Effector CD4-positive, alpha-beta T cell (primary cell): Measurements from ENCODE around the gene ASH1L.
A peak's percentile ranks its signal among the peaks of the same experiment; 100 is the strongest.

Source experiments
- DNase-seq: peaks from one replicate; pipeline ENCODE4 v3.0.0-alpha.2; 2020

ASH1L gene

GRCh38 chr1:155324717-155325602 is 237.6 kb downstream of the ASH1L start:
- no peak for DNase-seq

DNA sequence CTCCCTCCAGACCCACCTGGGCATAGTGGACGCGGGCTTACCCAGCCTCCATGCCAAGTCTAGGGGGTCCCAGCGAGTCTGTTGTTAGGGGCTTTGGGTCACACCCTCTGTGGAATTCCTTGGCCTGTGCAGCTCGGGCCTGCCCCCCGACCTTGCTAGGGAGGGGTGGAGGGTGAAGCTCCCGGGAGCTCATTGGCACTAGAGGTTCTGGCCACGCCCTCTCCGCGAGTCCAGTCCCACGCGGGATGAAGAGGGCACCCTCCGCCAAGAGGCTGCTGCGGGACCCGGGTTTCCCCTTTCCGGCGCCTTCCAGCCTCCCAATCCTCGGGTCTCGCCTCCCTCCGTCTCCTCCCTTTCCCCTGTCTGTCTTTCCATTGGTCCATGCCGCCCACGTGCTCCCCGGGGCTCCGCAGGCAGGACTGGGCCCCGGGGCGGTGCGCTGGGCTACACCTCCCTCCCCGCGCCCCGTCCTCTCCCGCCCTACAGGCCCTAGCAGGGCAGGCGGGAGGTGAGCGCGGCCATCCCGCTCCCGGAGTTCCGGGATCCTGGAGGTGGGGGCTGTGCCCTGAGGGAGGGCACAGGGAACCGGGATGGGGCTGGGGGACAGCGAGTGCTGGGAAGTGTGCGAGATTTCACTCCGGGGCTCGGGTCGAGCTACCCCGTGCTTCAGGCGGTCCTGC is 238.4 kb downstream of the ASH1L start:
- peak; percentile 90 for DNase-seq

GRCh38 chr1:155323729-155324036 is 238.9 kb downstream of the ASH1L start:
- DNase-seq = peak; percentile 72

GRCh38 chr1:155322953-155323728 is 239.5 kb downstream of the ASH1L start:
- peak; percentile 79 for DNase-seq

- DNase-seq = no peak
Measured at GRCh38 chr1:155322571-155322952, 240.0 kb downstream of the ASH1L start.

- no peak for DNase-seq
Measured at GRCh38 chr1:155321639-155322503, 240.7 kb downstream of the ASH1L start.

- peak; percentile 53 for DNase-seq
Measured at GRCh38 chr1:155320661-155321617, 241.7 kb downstream of the ASH1L start, which contains the start of gene RUSC1. Gene RUSC1, plus strand, starts transcription at chr1:155320894. Its CDS starts 880 bp downstream, at chr1:155321774.

DNA sequence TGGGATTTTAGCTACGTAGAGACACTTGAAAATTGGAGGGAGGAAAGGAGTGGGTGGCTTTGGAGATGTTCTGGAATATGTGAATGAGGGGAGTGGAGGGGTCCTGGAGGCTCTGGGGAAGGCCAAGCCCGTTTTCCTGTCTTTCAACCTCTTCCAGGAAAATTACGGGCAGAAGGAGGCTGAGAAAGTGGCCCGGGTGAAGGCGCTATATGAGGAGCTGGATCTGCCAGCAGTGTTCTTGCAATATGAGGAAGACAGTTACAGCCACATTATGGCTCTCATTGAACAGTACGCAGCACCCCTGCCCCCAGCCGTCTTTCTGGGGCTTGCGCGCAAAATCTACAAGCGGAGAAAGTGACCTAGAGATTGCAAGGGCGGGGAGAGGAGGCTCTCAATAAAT is 242.4 kb downstream of the ASH1L start:
- no peak for DNase-seq

DNA sequence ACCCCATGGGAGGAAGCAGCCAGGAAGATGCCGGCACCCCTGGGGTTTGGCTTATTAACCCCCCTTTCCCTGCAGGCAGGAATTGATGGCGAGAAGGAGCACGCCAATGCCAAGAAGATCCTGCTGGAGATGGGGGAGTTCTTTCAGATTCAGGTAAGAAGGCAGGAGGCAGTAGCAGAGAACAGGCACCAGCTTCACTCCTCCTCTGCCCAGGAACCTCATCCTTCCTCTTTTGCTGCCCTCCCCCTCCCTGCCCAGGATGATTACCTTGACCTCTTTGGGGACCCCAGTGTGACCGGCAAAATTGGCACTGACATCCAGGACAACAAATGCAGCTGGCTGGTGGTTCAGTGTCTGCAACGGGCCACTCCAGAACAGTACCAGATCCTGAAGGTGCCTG is 243.1 kb downstream of the ASH1L start:
- no peak for DNase-seq

DNA sequence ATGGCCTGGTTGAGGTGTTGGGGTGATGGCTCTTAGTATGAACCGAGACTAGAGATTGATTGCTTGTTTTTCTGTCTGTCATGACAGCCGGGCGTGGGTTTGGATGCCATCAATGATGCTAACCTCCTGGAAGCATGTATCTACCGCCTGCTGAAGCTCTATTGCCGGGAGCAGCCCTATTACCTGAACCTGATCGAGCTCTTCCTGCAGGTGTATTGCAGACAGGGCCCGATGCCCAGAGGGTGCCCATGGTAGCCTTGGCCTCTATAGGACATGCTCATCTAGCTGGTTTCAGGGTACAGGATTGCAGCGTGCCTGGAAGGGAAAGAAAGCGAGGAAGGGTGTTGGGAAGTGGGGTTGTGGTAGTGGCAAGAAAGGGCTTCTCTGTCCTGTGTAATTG is 244.5 kb downstream of the ASH1L start:
- DNase-seq = no peak

GRCh38 chr1:155316922-155317321 is 245.7 kb downstream of the ASH1L start:
- no peak for DNase-seq

- no peak for DNase-seq
Measured at GRCh38 chr1:155313261-155313660, 249.3 kb downstream of the ASH1L start.

DNA sequence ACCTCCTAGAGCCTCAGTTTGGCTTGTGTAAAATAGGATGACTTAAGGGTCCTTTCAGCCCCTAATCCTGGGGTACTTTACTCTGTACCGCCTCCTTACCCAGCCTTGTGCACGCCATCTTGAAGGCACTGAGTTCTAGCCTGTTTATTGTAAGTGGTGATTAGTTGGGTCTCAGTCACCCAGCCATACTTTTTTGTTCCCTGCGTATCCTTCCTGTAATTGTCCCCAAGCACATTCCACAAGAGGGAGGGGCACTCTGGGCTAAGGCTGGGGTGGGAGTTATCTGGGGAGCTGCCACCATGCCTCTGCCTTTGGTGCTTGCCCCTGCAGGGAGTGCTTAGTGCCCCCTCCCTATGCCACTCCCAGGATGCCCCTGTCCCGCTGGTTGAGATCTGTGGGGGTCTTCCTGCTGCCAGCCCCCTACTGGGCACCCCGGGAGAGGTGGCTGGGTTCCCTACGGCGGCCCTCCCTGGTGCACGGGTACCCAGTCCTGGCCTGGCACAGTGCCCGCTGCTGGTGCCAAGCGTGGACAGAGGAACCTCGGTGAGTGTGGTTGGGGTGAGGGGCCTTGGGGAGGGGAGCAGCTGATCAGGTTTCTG is 253.1 kb downstream of the ASH1L start:
- DNase-seq = no peak

DNA sequence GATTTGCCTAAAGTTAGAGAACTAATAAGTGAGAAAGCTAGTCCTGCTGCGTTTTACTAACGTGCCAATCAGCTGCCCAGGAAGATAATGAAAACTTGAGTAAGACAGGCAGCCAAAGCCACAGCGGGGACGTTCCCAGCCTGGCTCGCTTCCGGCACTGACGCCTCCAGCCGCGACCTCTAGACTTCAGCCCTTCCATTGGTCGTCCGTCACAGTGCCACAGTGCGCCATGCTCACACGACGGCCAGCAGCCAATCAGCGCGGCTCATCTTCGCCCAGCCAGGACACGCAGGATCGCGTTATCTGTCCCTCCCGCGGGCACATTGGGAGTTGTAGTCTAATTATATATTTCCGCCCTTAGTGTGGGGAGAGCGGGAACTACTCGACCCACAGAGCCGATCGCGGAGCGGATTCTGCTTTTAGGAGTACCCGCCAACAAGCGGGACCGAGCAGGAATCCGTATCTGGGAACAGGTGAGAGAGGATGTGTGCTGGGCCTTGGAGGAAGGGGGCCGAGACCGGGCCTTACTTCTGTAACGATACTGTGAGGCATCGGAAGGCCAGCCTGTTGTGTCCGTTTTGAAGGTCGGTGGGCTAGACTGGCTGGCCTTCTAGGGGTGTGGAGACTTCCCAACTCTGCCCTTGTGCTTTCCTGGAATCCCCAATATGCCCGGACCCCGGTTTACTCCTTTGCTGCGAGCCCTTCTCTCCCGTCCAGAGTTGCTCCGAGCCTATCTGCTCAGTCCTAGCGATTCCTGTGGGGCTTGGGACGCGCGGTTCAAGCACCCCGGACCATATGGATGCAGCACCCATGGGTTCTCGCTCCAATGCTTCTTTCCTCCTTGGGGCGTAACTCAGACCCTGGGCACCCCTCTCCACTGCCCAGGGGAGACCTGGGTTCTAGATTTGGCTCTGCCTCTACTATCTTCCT is 253.8 kb downstream of the ASH1L start, which contains the start of gene FDPS:
Gene FDPS (plus strand): TSS at position 374 of the 930 bp plus-strand sequence. CDS start 924 bp downstream, outside the sequence.
- peak; percentile 97 for DNase-seq

DNA sequence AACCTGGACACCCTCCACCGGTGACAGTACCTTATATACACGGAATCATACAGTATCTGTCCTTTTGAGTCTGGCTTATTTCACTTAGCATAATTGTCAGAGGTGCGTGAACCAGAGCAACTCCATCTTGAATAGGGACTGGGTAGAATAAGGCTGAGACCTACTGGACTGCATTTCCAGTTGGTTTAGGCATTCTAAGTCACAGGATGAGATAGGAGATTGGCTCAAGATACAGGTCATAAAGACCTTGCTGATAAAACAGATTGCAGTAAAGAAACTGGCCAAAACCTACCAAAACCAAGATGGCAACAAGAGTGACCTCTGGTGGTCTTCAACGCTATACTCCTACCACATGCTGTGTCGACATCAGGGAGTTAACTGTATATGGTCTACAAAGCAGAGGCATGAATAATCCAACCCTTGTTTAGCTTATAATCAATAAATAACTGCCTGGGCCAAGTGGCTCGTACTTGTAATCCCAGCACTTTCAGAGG is 255.3 kb downstream of the ASH1L start:
- DNase-seq = no peak

DNA sequence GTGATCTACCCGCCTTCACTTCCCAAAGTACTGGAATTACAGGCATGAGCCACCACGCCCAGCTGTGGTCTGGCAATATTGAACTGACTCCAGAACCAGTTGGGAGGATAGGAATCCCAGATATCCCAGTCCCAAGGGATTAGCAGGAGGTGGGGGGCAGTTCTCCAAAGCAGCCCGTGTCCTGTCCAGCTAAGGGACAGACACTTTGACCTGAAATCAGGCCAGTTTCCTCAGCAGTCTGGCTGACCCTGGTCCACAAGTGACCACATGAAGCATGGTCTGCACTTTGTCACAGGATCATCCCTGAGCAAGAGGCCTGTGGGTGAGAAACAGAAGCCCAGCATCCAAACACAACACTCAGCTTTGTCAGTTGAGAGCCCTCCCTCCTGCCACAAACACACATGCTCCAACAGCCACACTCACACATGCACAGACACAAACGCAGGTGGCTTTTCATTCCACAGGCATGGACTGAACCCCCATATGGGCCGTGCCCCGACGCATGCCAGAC is 256.7 kb downstream of the ASH1L start:
- DNase-seq = no peak

GRCh38 chr1:155304558-155305063 is 258.0 kb downstream of the ASH1L start:
- no peak for DNase-seq

DNA sequence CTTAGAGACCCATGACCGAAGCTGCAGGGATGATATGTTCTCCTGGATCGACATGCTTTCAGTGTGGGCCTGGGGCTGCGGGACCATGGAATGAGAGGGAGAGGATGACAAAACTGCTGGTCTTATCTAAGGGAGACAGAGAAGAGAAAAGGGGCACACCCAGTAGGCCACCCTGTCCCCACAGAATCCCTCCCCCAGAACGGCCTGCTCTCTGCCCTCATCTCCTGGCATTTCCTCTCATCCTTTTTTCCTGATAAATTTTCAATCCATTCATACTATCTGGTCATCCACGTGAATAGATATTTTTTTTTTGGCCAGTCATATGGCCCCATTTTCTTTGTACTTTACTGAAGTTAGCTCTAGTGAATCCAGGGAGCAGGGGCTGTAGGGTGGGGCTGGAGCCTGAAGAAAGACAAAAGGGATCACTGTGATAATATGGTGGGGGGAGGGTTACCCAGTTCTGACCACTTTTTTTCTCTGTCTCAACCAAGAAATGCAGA is 261.2 kb downstream of the ASH1L start, which contains the start of gene PKLR:
Gene PKLR (minus strand): TSS at position 97 of the 500 bp plus-strand sequence. CDS start 43 bp downstream, at position 54.
- no peak for DNase-seq
